Lung (tissue), 12 donors: ENCODE data around the gene BMP2K. TPM values are rescaled to one million over a fixed set of nuclear protein-coding genes. Genes with fewer than 3 reads are reported as not detected.

Source experiments
- ATAC-seq: fragments of 200-7000 bp; cut with Tn5 transposase; one replicate; pipeline ENCODE4 v1.9.1; 2020; ENCODE audit warnings: moderate number of reproducible peaks; ENCODE audit not compliant: insufficient read depth, low FRiP score
- DNase-seq, 3 donors: peaks; one replicate each; pipeline ENCODE4 v3.0.0-alpha.2; 2013 to 2017
- H3K27ac ChIP-seq, 2 donors: one replicate each; pipeline ENCODE4 v1.5.1; 2013; ENCODE audit warnings: mild to moderate bottlenecking in 2 of 2, moderate library complexity in 2 of 2, control low read depth in 1 of 2, inconsistent platforms in 1 of 2, low read depth in 1 of 2, low read length in 1 of 2
- H3K27me3 ChIP-seq, 3 donors: one replicate each; pipeline ENCODE4 v1.5.1; 2013; ENCODE audit warnings: low read length in 2 of 3; ENCODE audit not compliant: control insufficient read depth in 3 of 3, insufficient read depth in 3 of 3
- H3K36me3 ChIP-seq, 4 donors: one replicate each; pipeline ENCODE4 v1.5.1; 2013; ENCODE audit warnings: low read length in 4 of 4, mild to moderate bottlenecking in 1 of 4, moderate library complexity in 1 of 4; ENCODE audit not compliant: control insufficient read depth in 4 of 4, insufficient read depth in 4 of 4
- H3K4me1 ChIP-seq, 5 donors: one replicate each; pipeline ENCODE4 v1.5.1; 2013; ENCODE audit warnings: low read length in 5 of 5, mild to moderate bottlenecking in 2 of 5, moderate library complexity in 1 of 5; ENCODE audit not compliant: control insufficient read depth in 5 of 5, insufficient read depth in 5 of 5
- H3K4me3 ChIP-seq: one replicate; pipeline ENCODE4 v1.5.1; 2013; ENCODE audit warnings: mild to moderate bottlenecking, control low read depth, moderate library complexity
- H3K9ac ChIP-seq, 2 donors: one replicate each; pipeline ENCODE4 v1.5.1; 2013; ENCODE audit warnings: low read length in 2 of 2, control low read depth in 1 of 2; ENCODE audit not compliant: insufficient read depth in 1 of 2
- H3K9me3 ChIP-seq, 4 donors: one replicate each; pipeline ENCODE4 v1.5.1; 2013; ENCODE audit warnings: low read length in 3 of 4, mild to moderate bottlenecking in 1 of 4, moderate library complexity in 1 of 4; ENCODE audit not compliant: control insufficient read depth in 4 of 4, insufficient read depth in 3 of 4
- CTCF ChIP-seq: IDR thresholded peaks from 2 replicates; pipeline ENCODE4 v1.5.1; 2012; ENCODE audit warnings: mild to moderate bottlenecking; ENCODE audit errors: control extremely low read depth, extremely low read depth
- WGBS, 2 donors: extraction: QIAGEN DNeasy Blood & Tissue Kit; methylation state at CpG; one replicate each; pipeline ENCODE4 v1.1.7; 2013; 5-methylcytosine and 5-hydroxymethylcytosine counted together
- polyA plus RNA-seq, 2 donors: library from polyadenylated mRNA; stranded (reverse); fragments of 200-250 nt; gene quantifications; one replicate each; pipeline ENCODE4 v1.2.1, GENCODE V29; 2013
- total RNA-seq, 2 donors: library from RNA; depleted of rRNA in 1 of 2; stranded (reverse); fragments of >200 nt in 1 of 2; gene quantifications; one replicate each; pipeline ENCODE4 v1.2.1, GENCODE V29; 2014 to 2021
- donor health status: control.
- donor health status: control.
- donor health status: Bipolar disorder and iron deficiency.
- donor health status: healthy.
- donor health status: DM: yes; HTN: yes; CAD: no.

Gene BMP2K
- total and polyA plus RNA-seq, 4 donors, result 10.0 to 89.7 (median 26.0) TPM

GRCh38 chr4:78770091-78770642 is 6.0 kb upstream of the BMP2K start:
- Histone ChIP-seq H3K27ac (no peak overlapping the region), H3K27me3 (no peaks in the 10 kb centered on the region), H3K4me3 (no peak overlapping the region), H3K9me3 (no peaks in the 10 kb centered on the region), H3K36me3 (no peaks in the 10 kb centered on the region), H3K4me1 (peaks cover 0 to 18% (median 0%) of the 10 kb centered on the region in 5 donors), H3K9ac (no peak overlapping the region)
- WGBS, 2 donors, result 95 to 97% methylated on average over 3 of the region's 3 CpGs
- TF ChIP-seq CTCF, result no peak
- DNase-seq (no peak), ATAC-seq (no peak)

- no peak overlapping the region for H3K27ac ChIP-seq
- ATAC-seq (no peak), DNase-seq (no peak)
- H3K9me3 ChIP-seq, result no peaks in the 10 kb centered on the region
- no peak for TF ChIP-seq CTCF
- H3K9ac ChIP-seq, result no peak overlapping the region
- H3K27me3 ChIP-seq, result no peaks in the 10 kb centered on the region
- H3K4me1 ChIP-seq, result peaks cover 0 to 17% (median 0%) of the 10 kb centered on the region in 5 donors
- no peaks in the 10 kb centered on the region for H3K36me3 ChIP-seq
- WGBS, 2 donors, result 88 to 97% methylated on average over 4 of the region's 4 CpGs
- no peak overlapping the region for H3K4me3 ChIP-seq
These were observed 3.5 kb upstream of the BMP2K start for GRCh38 chr4:78772526-78773091.

GRCh38 chr4:78774417-78774816 is 1.7 kb upstream of the BMP2K start:
- ATAC-seq, result no peak
- WGBS, 2 donors, result 37 to 39% methylated on average over 3 of the region's 3 CpGs

More at GRCh38 chr4:78774417-78774816, 1.7 kb upstream of the BMP2K start:
- no peaks in the 10 kb centered on the region for H3K36me3 ChIP-seq
- H3K4me3 ChIP-seq, result no peak overlapping the region
- no peak overlapping the region for H3K9ac ChIP-seq
- no peak for TF ChIP-seq CTCF
- H3K9me3 ChIP-seq, result no peaks in the 10 kb centered on the region
- H3K27ac ChIP-seq, result no peak overlapping the region
- no peaks in the 10 kb centered on the region for H3K27me3 ChIP-seq
- peaks cover 0 to 31% (median 6%) of the 10 kb centered on the region in 5 donors for H3K4me1 ChIP-seq
- DNase-seq, result peak in 2 of 3 donors; percentile 31 to 39
